Measurements from ENCODE around the gene TIGAR. TPM values are rescaled to one million over a fixed set of nuclear protein-coding genes. Genes with fewer than 3 reads are reported as not detected.

TIGAR gene
- total RNA-seq = 5.4 and 10.5 TPM in 2 replicates

GRCh38 chr12:4320853-4321701 is at the start of gene TIGAR:
TIGAR (plus strand) TSS chr12:4321213; CDS start chr12:4321272, 59 bp downstream.

GRCh38 chr12:4273652-4274395 is 47.2 kb upstream of the TIGAR start, which contains the start of gene CCND2:
CCND2 (plus strand) TSS chr12:4273762; CDS start chr12:4274041, 279 bp downstream.

GRCh38 chr12:4379405-4379804 is 58.4 kb downstream of the TIGAR start, which contains the start of gene FGF23:
FGF23 (minus strand) TSS chr12:4379712; CDS start chr12:4379582, 130 bp downstream.

Other genes starting within 250 kb of the TIGAR start
- gene CCND2, start 47.5 kb upstream of the TIGAR start, total RNA-seq = 39.4 and 56.4 TPM in 2 replicates
- gene FGF23, start 58.5 kb downstream of the TIGAR start, total RNA-seq = not detected in 2 replicates
- not detected in 2 replicates for gene FGF6, start 124.6 kb downstream of the TIGAR start, total RNA-seq
- 2.2 and 6.5 TPM in 2 replicates for gene RAD51AP1, start 217.7 kb downstream of the TIGAR start, total RNA-seq
- 38.8 and 58.3 TPM in 2 replicates for gene DYRK4, start 241.0 kb downstream of the TIGAR start, total RNA-seq

All from cardiac atrium fibroblast (primary cell).